Fibroblast of skin of abdomen (primary cell): ENCODE data around the gene PHKG1.
"Not testable (repeated sequence)": the region's sequence is repeated elsewhere in the genome, so short reads cannot be mapped to it uniquely, and the experiment has no call there.

Source experiments
- DNase-seq: peaks from one replicate; pipeline ENCODE4 v3.0.0-alpha.2; 2013

Gene PHKG1

GRCh38 chr7:56040730-56041129, 52.0 kb downstream of the PHKG1 start:
- no peak for DNase-seq

- DNase-seq = peak; percentile 77
These were observed 58.9 kb downstream of the PHKG1 start for GRCh38 chr7:56033671-56034432.

- not testable (repeated sequence) for DNase-seq
These were observed 60.2 kb downstream of the PHKG1 start for GRCh38 chr7:56032578-56032977.

- DNase-seq = not testable (repeated sequence)
These were observed 61.2 kb downstream of the PHKG1 start for GRCh38 chr7:56031556-56031955.

GRCh38 chr7:56030340-56030739, 62.4 kb downstream of the PHKG1 start:
- DNase-seq = no peak
